H9 (cell line): ENCODE data around the gene PSMD8. TPM values are rescaled to one million over a fixed set of nuclear protein-coding genes. Genes with fewer than 3 reads are reported as not detected.

ENCODE experiments used
- DNase-seq: peaks from one replicate; pipeline ENCODE4 v3.0.0-alpha.2; 2017
- H2AFZ ChIP-seq: one replicate; pipeline ENCODE4 v1.6.1; 2013; ENCODE audit warnings: mild to moderate bottlenecking, low read length, control low read depth, moderate library complexity
- H2AK5ac ChIP-seq: 2 replicates; pipeline ENCODE4 v1.6.1; 2013; ENCODE audit warnings: low read length, control low read depth, mixed read lengths; ENCODE audit not compliant: insufficient read length
- H2BK120ac ChIP-seq: one replicate; pipeline ENCODE4 v1.6.1; 2013; ENCODE audit warnings: low read depth, mild to moderate bottlenecking, low read length, control low read depth, inconsistent platforms; ENCODE audit not compliant: poor library complexity, severe bottlenecking
- H2BK12ac ChIP-seq: 2 replicates; pipeline ENCODE4 v1.6.1; 2013; ENCODE audit warnings: low read length, control low read depth, mixed read lengths, low read depth; ENCODE audit not compliant: insufficient read length
- H2BK15ac ChIP-seq: 2 replicates; pipeline ENCODE4 v1.6.1; 2013; ENCODE audit warnings: low read depth, low read length, control low read depth
- H2BK20ac ChIP-seq: one replicate; pipeline ENCODE4 v1.6.1; 2013; ENCODE audit warnings: low read depth, mild to moderate bottlenecking, low read length, control low read depth, inconsistent platforms; ENCODE audit not compliant: poor library complexity, severe bottlenecking
- H2BK5ac ChIP-seq: 2 replicates; pipeline ENCODE4 v1.6.1; 2013; ENCODE audit warnings: low read length, control low read depth, mixed read lengths; ENCODE audit not compliant: insufficient read length
- H3K14ac ChIP-seq: 2 replicates; pipeline ENCODE4 v1.6.1; 2013; ENCODE audit warnings: low read length, control low read depth; ENCODE audit not compliant: insufficient read depth
- H3K18ac ChIP-seq: 2 replicates; pipeline ENCODE4 v1.6.1; 2013; ENCODE audit warnings: low read depth, mild to moderate bottlenecking, mixed read lengths, low read length, control low read depth; ENCODE audit not compliant: insufficient read length
- H3K23ac ChIP-seq: 2 replicates; pipeline ENCODE4 v1.6.1; 2013; ENCODE audit warnings: low read length, control low read depth, mixed read lengths, low read depth; ENCODE audit not compliant: insufficient read length
- H3K23me2 ChIP-seq: 2 replicates; pipeline ENCODE4 v1.6.1; 2013; ENCODE audit warnings: low read depth, mild to moderate bottlenecking, mixed read lengths, low read length, control low read depth; ENCODE audit not compliant: insufficient read length, poor library complexity, severe bottlenecking
- H3K27ac ChIP-seq: 2 replicates; pipeline ENCODE4 v1.5.1; 2013; ENCODE audit warnings: low read length, control low read depth, mixed read lengths, low read depth; ENCODE audit not compliant: insufficient read length
- H3K27me3 ChIP-seq: 2 replicates; pipeline ENCODE4 v1.6.1; 2013; ENCODE audit warnings: low read length, control low read depth, inconsistent platforms; ENCODE audit not compliant: insufficient read depth
- H3K4ac ChIP-seq: 2 replicates; pipeline ENCODE4 v1.6.1; 2013; ENCODE audit warnings: low read depth, mild to moderate bottlenecking, control low read depth, inconsistent platforms, low read length, moderate library complexity
- H3K4me1 ChIP-seq: 2 replicates; pipeline ENCODE4 v1.6.1; 2013; ENCODE audit warnings: low read length, control low read depth, inconsistent platforms; ENCODE audit not compliant: insufficient read depth
- H3K4me2 ChIP-seq: 2 replicates; pipeline ENCODE4 v1.6.1; 2013; ENCODE audit warnings: low read length, control low read depth, mixed read lengths; ENCODE audit not compliant: insufficient read length, insufficient read depth
- H3K56ac ChIP-seq: 2 replicates; pipeline ENCODE4 v1.6.1; 2013; ENCODE audit warnings: low read depth, mild to moderate bottlenecking, mixed read lengths, low read length, control low read depth; ENCODE audit not compliant: insufficient read length
- H3K79me1 ChIP-seq: 2 replicates; pipeline ENCODE4 v1.6.1; 2013; ENCODE audit warnings: low read depth, mild to moderate bottlenecking, moderate library complexity, low read length, control low read depth, inconsistent platforms; ENCODE audit not compliant: insufficient read depth, poor library complexity, severe bottlenecking
- H3K79me2 ChIP-seq: 2 replicates; pipeline ENCODE4 v1.6.1; 2013; ENCODE audit warnings: low read length, control low read depth, inconsistent platforms; ENCODE audit not compliant: insufficient read depth
- H3K9ac ChIP-seq: 2 replicates; pipeline ENCODE4 v1.6.1; 2013; ENCODE audit warnings: low read length, control low read depth, mixed read lengths; ENCODE audit not compliant: insufficient read length; ENCODE audit errors: extremely low read depth
- H3K9me3 ChIP-seq: one replicate; pipeline ENCODE4 v1.6.1; 2013; ENCODE audit warnings: low read depth, low read length, inconsistent platforms; ENCODE audit not compliant: control insufficient read depth
- H3T11ph ChIP-seq: one replicate; pipeline ENCODE4 v1.6.1; 2013; ENCODE audit warnings: mild to moderate bottlenecking, low read length, control low read depth, inconsistent platforms
- H4K20me1 ChIP-seq: one replicate; pipeline ENCODE4 v1.6.1; 2013; ENCODE audit not compliant: control insufficient read depth, insufficient read length, insufficient read depth
- H4K5ac ChIP-seq: 2 replicates; pipeline ENCODE4 v1.6.1; 2013; ENCODE audit warnings: low read depth, mild to moderate bottlenecking, mixed read lengths, low read length, control low read depth; ENCODE audit not compliant: insufficient read length
- H4K8ac ChIP-seq: replicated peaks from 2 replicates; pipeline ENCODE4 v1.6.1; 2013; ENCODE audit warnings: low read length, control low read depth, mixed read lengths, low read depth; ENCODE audit not compliant: insufficient read length
- H4K91ac ChIP-seq: 2 replicates; pipeline ENCODE4 v1.6.1; 2013; ENCODE audit warnings: low read depth, mild to moderate bottlenecking, moderate library complexity, mixed read lengths, low read length, control low read depth; ENCODE audit not compliant: insufficient read length
- H3K27ac Mint-ChIP-seq, 3 experiments: 2 replicates in 2 of 3; 3 replicates in 1 of 3; pipeline ENCODE4 v1.8.0; 2020 to 2021; ENCODE audit warnings: mixed read lengths in 3 of 3, mild to moderate bottlenecking in 1 of 3, moderate library complexity in 1 of 3
- H3K27me3 Mint-ChIP-seq: 2 replicates; pipeline ENCODE4 v1.8.0; 2021; ENCODE audit warnings: low read depth, mild to moderate bottlenecking, moderate library complexity, mixed read lengths
- H3K36me3 Mint-ChIP-seq, 3 experiments: 2 replicates in 2 of 3; 3 replicates in 1 of 3; pipeline ENCODE4 v1.8.0; 2020 to 2021; ENCODE audit warnings: low read depth in 3 of 3, mixed read lengths in 3 of 3; ENCODE audit not compliant: insufficient read depth in 1 of 3
- H3K4me1 Mint-ChIP-seq, 2 experiments: 2 replicates each; pipeline ENCODE4 v1.8.0; 2020; ENCODE audit warnings: mixed read lengths in 2 of 2
- H3K4me3 Mint-ChIP-seq, 2 experiments: 2 replicates in 1 of 2; 3 replicates in 1 of 2; pipeline ENCODE4 v1.8.0; 2020 to 2021; ENCODE audit warnings: mild to moderate bottlenecking in 2 of 2, mixed read lengths in 2 of 2, moderate library complexity in 1 of 2
- H3K9me3 Mint-ChIP-seq, 2 experiments: 2 replicates in 1 of 2; 3 replicates in 1 of 2; pipeline ENCODE4 v1.8.0; 2020; ENCODE audit warnings: mild to moderate bottlenecking in 2 of 2, mixed read lengths in 2 of 2, moderate library complexity in 1 of 2
- WGBS: extraction: QIAGEN DNeasy Blood & Tissue Kit; methylation state at CpG from one replicate; pipeline ENCODE4 v1.1.7; 2013; ENCODE audit warnings: missing lambda C conversion rate, low lambda C conversion rate, mixed read lengths; ENCODE audit not compliant: insufficient read length; ENCODE audit errors: extremely low coverage; 5-methylcytosine and 5-hydroxymethylcytosine counted together
- total RNA-seq: library from RNA; stranded (reverse); gene quantifications from 2 replicates; pipeline ENCODE4 v1.2.1, GENCODE V29; 2021
- TF ChIP-seq, protein P1 (sequence below): fragments of 200-600 bp; sonication (generic); conservative IDR thresholded peaks from 3 replicates; pipeline ENCODE4 v1.8.0; 2021; ENCODE audit warnings: antibody characterized with exemption, mild to moderate bottlenecking

PSMD8 gene
- total RNA-seq, 1 experiment from 2014 or later = 189 TPM

DNA sequence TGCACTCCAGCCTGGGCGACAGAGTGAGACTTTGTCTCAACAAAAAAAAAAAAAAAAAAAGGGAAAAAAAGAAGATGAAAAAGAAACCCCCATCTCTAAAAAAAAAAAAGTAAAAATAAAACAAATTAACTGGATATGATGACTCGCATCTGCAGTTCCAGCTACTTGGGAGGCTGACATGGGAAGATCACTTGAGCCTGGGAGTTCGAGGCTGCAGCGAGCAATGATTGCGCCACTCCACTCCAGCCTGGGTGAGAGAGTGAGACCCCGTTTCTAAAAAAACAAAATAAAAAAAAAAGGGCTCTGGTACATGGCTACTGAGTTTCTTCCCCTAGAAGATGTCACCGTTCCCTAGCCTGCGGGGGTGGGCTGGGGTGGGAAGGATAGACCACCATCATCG, 41.1 kb upstream of the PSMD8 start:
- H3K56ac ChIP-seq = no peak overlapping the region
- no peaks in the 10 kb centered on the region for H3K79me1 ChIP-seq

More for the DNA sequence above, 41.1 kb upstream of the PSMD8 start:
- Mint-ChIP-seq H3K4me1 (peaks cover 5% of the 10 kb centered on the region in 2 experiments), H3K27ac (no peak overlapping the region), H3K27me3 (no peaks in the 10 kb centered on the region; the same call in none of the 2 replicates), H3K4me3 (no peak overlapping the region), H3K36me3 (no peaks in the 10 kb centered on the region), H3K9me3 (no peaks in the 10 kb centered on the region)
- no peak overlapping the region for H2BK15ac ChIP-seq
- no peak overlapping the region for H4K8ac ChIP-seq
- no peak overlapping the region for H3K4me2 ChIP-seq
- peaks cover 13% of the 10 kb centered on the region for H3K23me2 ChIP-seq
- no peak for DNase-seq
- H3K9ac ChIP-seq = no peak overlapping the region
- no peak overlapping the region for H3K4ac ChIP-seq
- no peak overlapping the region for H2BK5ac ChIP-seq
- H3T11ph ChIP-seq = no peak overlapping the region
- H3K4me1 ChIP-seq = peaks cover 3% of the 10 kb centered on the region; the same call in 1 of the 2 replicates
- no peak overlapping the region for H2BK12ac ChIP-seq
- no peak overlapping the region for H3K27ac ChIP-seq
- H3K79me2 ChIP-seq = no peaks in the 10 kb centered on the region
- no peaks in the 10 kb centered on the region for H3K27me3 ChIP-seq
- no peak overlapping the region for H3K18ac ChIP-seq
- no peak overlapping the region for H2AFZ ChIP-seq
- no peak overlapping the region for H3K23ac ChIP-seq
- no peak overlapping the region for H4K91ac ChIP-seq
- H4K5ac ChIP-seq = no peak overlapping the region
- H2BK20ac ChIP-seq = no peak overlapping the region
- no CpG with 5 or more reads among the region's 9 CpGs for WGBS
- H2AK5ac ChIP-seq = no peak overlapping the region
- H3K14ac ChIP-seq = no peak overlapping the region
- no peaks in the 10 kb centered on the region for H4K20me1 ChIP-seq
- H3K9me3 ChIP-seq = no peaks in the 10 kb centered on the region
- H2BK120ac ChIP-seq = no peak overlapping the region
- TF ChIP-seq, protein P1, sequence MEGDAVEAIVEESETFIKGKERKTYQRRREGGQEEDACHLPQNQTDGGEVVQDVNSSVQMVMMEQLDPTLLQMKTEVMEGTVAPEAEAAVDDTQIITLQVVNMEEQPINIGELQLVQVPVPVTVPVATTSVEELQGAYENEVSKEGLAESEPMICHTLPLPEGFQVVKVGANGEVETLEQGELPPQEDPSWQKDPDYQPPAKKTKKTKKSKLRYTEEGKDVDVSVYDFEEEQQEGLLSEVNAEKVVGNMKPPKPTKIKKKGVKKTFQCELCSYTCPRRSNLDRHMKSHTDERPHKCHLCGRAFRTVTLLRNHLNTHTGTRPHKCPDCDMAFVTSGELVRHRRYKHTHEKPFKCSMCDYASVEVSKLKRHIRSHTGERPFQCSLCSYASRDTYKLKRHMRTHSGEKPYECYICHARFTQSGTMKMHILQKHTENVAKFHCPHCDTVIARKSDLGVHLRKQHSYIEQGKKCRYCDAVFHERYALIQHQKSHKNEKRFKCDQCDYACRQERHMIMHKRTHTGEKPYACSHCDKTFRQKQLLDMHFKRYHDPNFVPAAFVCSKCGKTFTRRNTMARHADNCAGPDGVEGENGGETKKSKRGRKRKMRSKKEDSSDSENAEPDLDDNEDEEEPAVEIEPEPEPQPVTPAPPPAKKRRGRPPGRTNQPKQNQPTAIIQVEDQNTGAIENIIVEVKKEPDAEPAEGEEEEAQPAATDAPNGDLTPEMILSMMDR = no peak
